ENCODE measurements around the gene MAGEA4.
"Not testable (repeated sequence)": the region's sequence is repeated elsewhere in the genome, so short reads cannot be mapped to it uniquely, and the experiment has no call there.

The MAGEA4 gene, protein sequence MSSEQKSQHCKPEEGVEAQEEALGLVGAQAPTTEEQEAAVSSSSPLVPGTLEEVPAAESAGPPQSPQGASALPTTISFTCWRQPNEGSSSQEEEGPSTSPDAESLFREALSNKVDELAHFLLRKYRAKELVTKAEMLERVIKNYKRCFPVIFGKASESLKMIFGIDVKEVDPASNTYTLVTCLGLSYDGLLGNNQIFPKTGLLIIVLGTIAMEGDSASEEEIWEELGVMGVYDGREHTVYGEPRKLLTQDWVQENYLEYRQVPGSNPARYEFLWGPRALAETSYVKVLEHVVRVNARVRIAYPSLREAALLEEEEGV

DNA sequence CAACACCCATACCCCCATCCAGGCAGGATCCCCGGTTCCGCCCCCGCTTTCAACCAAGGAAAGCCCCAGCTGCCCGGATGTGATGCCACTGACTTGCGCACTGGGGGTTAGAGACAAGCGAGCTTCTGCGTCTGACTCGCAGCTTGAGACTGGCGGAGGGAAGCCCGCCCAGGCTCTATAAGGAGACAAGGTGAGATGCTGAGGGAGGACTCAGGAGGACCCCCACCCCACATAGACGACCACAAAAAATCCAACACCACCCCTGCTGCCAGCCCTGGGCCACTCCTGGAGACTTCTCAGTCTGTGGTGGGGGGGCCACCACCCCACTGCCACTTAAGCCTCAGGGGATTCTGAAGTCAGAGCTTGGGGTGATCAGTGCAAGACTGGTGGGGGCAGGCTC, at the start of gene MAGEA4:
MAGEA4 (plus strand) TSS at position 110 of the 400 bp plus-strand sequence. CDS start 10,776 bp downstream, outside the sequence.
- DNase-seq (ENCODE audit: low read depth in 2 of 3, low spot score in 2 of 3) = no peak

GRCh38 chrX:151870602-151871001, 42.1 kb upstream of the MAGEA4 start:
- DNase-seq (ENCODE audit: low read depth in 2 of 3, low spot score in 2 of 3) = no peak

- DNase-seq (ENCODE audit: low read depth in 2 of 3, low spot score in 2 of 3) = no peak
These were observed 41.4 kb upstream of the MAGEA4 start for GRCh38 chrX:151871244-151871643.

DNA sequence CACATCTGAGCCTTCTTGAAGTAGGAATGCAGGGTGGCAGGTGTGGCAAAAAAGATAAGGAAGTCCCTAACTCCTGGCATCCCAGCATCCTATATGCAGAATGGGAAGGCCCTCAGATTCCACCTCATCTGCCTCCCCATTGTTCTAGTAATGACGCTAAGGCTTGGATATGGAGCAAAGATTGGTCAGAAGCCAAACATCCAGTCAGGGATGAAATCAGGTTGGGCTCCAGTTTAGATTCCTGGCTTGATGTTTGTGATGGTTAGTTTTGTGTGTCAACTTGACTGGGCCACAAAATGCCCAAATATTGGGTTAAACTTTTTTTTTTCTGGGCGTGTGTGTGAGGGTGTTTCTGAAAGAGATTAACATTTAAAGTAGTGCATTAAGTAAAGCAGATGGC, 39.6 kb upstream of the MAGEA4 start:
- DNase-seq (ENCODE audit: low read depth in 2 of 3, low spot score in 2 of 3) = no peak

GRCh38 chrX:151875270-151876026, 37.2 kb upstream of the MAGEA4 start:
- DNase-seq (ENCODE audit: low read depth in 2 of 3, low spot score in 2 of 3) = no peak

- no peak for DNase-seq (ENCODE audit: low read depth in 2 of 3, low spot score in 2 of 3)
These were observed 34.1 kb upstream of the MAGEA4 start for GRCh38 chrX:151878574-151878973.

DNA sequence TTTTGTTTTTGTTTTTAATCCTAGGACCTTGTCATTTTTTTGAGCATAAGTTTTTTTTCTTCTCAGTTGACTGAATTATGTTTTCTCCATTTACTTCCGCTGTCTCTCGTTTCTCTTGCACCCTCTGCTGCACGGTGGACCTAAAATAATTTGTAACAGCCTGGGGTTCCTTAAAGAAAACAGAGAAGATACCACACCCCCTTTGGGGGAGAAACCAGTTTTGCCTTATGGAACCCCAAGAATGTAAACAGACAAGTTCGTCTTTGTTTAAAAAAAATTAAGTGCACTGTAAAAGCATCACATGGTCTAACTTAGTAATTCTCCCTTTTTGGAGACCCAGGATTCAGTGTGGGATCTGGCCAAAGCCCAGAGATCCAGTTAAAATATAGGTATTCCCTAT, 32.8 kb upstream of the MAGEA4 start:
- no peak for DNase-seq (ENCODE audit: low read depth in 2 of 3, low spot score in 2 of 3)

DNA sequence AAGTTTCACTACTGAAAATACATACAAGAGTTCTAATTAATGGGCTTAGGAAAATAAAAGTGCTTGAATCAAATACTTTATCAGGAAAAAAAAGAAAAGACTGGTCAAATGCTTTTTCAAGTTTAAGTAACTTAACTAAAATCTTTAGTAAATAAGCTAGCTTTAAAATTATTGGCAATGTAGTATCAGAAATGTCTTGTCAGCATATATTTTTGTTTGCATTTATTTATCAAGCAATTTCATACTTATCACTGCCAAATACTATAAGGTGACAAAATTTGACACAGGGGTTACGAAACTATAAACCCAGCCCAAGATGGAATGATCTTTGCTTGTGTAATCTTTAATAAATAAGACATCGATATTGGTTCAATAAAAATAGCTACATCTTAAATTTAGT, 31.8 kb upstream of the MAGEA4 start:
- DNase-seq (ENCODE audit: low read depth in 2 of 3, low spot score in 2 of 3) = no peak

- no peak for DNase-seq (ENCODE audit: low read depth in 2 of 3, low spot score in 2 of 3)
These were observed 23.3 kb upstream of the MAGEA4 start for GRCh38 chrX:151889421-151889820.

DNA sequence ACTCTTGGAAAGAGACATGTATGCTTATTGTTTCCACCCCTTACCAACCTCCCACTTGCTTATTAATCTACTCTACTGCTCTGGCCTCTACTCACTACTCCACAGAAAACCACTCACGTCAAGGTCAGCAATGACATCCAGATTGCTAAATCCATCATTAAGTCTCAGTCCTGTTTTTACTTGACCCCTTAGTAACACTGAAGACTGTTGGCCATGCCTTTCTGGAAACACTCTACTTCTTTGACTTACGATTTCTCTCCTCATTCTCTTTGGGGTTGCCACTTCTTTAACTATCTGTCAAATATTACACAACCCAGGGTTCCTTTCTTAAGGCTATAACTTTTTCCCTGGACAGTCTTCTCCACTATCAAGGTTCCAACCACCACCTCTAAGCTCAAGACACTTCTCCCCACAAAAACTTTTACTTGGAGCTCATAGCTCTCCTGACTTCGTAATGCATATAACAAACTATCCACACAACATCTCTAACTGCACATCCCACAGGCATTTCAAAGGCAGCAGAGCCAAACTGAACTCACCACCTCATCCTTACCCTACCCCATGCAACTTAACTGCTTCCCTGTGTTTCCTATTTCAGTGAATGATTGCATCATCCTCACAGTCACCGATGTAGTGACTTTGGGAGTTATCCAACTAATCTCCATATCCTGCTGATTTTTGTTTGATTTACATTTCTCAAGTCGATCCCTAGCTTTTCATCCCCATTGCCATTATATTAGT, 15.8 kb upstream of the MAGEA4 start:
- DNase-seq (ENCODE audit: low read depth in 2 of 3, low spot score in 2 of 3) = no peak

GRCh38 chrX:151899622-151900021, 13.1 kb upstream of the MAGEA4 start:
- no peak for DNase-seq (ENCODE audit: low read depth in 2 of 3, low spot score in 2 of 3)

- DNase-seq (ENCODE audit: low read depth in 2 of 3, low spot score in 2 of 3) = no peak
These were observed 10.9 kb upstream of the MAGEA4 start for GRCh38 chrX:151901826-151902225.

- no peak for DNase-seq (ENCODE audit: low read depth in 2 of 3, low spot score in 2 of 3)
These were observed 9.7 kb upstream of the MAGEA4 start for GRCh38 chrX:151902813-151903591.

DNA sequence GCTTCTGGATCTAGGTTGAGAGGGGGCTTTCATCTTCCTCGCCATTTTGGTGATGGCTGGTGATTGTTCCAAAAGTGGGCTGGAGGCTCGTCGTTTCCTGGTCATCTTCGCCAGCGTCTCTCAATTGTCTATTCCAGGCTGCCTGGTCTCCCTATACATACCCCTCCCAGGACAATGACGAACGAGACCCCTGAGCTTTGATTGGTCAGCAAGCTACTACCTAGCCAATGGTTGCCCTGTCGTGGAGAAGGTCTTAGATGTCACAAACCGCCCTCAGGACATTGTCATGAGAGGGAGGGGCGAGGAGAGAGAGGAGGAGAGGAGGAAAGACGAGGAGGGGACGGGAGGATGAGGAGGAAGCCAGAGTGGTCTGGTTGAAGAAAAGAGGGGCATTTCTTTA, 7.7 kb upstream of the MAGEA4 start:
- no peak for DNase-seq (ENCODE audit: low read depth in 2 of 3, low spot score in 2 of 3)

GRCh38 chrX:151912221-151912620, 468 bp upstream of the MAGEA4 start:
- no peak for DNase-seq (ENCODE audit: low read depth in 2 of 3, low spot score in 2 of 3)

- not testable (repeated sequence) for DNase-seq (ENCODE audit: low read depth in 2 of 3, low spot score in 2 of 3)
These were observed 6.0 kb downstream of the MAGEA4 start for GRCh38 chrX:151918736-151919135.

- DNase-seq (ENCODE audit: low read depth in 2 of 3, low spot score in 2 of 3) = no peak
These were observed 6.9 kb downstream of the MAGEA4 start for GRCh38 chrX:151919610-151920009.

DNA sequence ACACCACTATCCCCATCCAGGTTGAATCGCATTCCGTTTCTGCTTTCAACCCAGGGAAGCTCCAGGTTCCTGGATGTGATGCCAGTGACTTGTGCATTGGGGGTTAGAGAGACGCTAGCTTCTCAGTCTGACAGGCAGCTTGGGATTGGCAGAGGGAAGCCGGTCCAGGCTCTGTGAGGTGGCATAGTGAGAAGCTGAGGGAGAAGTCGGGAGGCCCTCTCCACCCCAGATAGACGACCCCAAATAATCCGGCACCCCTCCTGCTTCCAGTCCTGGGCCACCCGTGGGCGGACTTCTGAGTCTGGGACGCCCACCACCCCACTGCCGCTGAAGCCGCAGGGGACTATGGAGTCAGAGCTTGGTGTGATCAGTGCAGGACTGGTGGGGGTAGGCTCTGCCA, 7.4 kb downstream of the MAGEA4 start:
- no peak for DNase-seq (ENCODE audit: low read depth in 2 of 3, low spot score in 2 of 3)

GRCh38 chrX:151920530-151920929, 7.8 kb downstream of the MAGEA4 start:
- DNase-seq (ENCODE audit: low read depth in 2 of 3, low spot score in 2 of 3) = no peak

GRCh38 chrX:151921292-151921691, 8.6 kb downstream of the MAGEA4 start:
- DNase-seq (ENCODE audit: low read depth in 2 of 3, low spot score in 2 of 3) = no peak

GRCh38 chrX:151921866-151922265, 9.2 kb downstream of the MAGEA4 start:
- DNase-seq (ENCODE audit: low read depth in 2 of 3, low spot score in 2 of 3) = no peak
